ENCODE measurements around the gene FBXO36. TPM values are rescaled to one million over a fixed set of nuclear protein-coding genes. Genes with fewer than 3 reads are reported as not detected.

FBXO36 gene
- total and polyA plus RNA-seq, 2 of the 13 experiments (the other 11 are each of a cell fraction or from before 2014, with no cell fraction given): 2.8 TPM

DNA sequence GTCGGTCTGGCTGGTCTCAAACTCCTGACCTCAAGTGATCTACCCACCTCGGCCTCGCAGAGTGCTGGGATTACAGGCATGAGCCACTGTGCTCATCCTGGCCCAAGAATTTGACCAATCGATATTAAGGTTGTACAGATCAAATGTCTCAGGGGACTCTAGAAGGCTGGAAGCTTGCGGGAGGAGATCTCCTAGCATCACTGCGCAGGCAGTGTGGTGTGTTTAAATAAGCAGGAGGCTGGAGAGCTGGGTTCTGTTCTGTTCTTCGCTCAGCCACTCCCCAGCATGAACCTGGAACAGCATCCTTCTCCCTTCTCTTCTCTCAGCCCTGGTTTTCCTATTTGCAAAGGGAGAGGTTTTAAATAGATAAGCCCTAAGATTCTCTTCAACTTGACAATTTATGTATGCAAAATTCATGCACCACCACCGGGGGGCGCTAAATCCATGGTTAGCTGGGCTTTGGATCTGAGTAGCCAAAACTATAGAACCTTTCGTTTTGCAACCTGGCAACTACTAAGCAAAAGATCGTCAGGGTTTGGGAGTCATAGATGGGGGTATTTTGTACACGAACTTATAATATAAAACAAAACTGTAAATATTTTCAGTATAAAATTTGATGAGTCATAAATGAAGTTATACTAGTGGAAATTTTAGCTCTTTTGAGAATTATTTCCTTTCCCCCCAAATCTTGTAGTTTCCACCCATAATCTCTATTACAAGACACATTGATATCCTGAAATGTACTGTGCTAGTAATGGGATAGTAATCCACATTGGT is 85.8 kb downstream of the FBXO36 start (continued):
- TF ChIP-seq THYN1 (CRISPR knock-in tag; IDR thresholded peaks at IDR 0.05; ENCODE audit: borderline replicate concordance, low read depth) (no peak), ZNF24 (IDR thresholded peaks at IDR 0.05) (0 out of 2 replicates have a peak, but pooled peaks have one; percentile 11), DNMT3B (CRISPR knock-in tag; conservative IDR thresholded peaks at IDR 0.05) (no peak), SMAD3 (CRISPR knock-in tag; IDR thresholded peaks at IDR 0.05) (0 out of 2 replicates have a peak, but pooled peaks have one; percentile 46), PPARG (CRISPR knock-in tag; conservative IDR thresholded peaks at IDR 0.05) (0 out of 2 replicates have a peak, but pooled peaks have one; percentile 16), RAD21 (CRISPR knock-in tag; IDR thresholded peaks at IDR 0.05) (peak; percentile 82; the same call in 1 of the 2 replicates), NFE2 (CRISPR knock-in tag; IDR thresholded peaks at IDR 0.05) (no peak), WIZ (CRISPR knock-in tag; IDR thresholded peaks at IDR 0.05) (no peak), CBX1 (IDR thresholded peaks at IDR 0.05; ENCODE audit: low read depth) (no peak), RAD51 (IDR thresholded peaks at IDR 0.05; ENCODE audit: borderline replicate concordance) (no peak), TCF7L2 (IDR thresholded peaks at IDR 0.05; ENCODE audit: low read depth, low read length) (no peak), ZNF10 (CRISPR knock-in tag; IDR thresholded peaks at IDR 0.05; ENCODE audit: borderline replicate concordance, low read depth) (no peak), ATF7 (IDR thresholded peaks at IDR 0.05) (no peak), ATF7 (CRISPR knock-in tag; IDR thresholded peaks at IDR 0.05) (no peak), MYNN (CRISPR knock-in tag; IDR thresholded peaks at IDR 0.05; ENCODE audit: low read depth) (no peak), ZNF317 (CRISPR knock-in tag; IDR thresholded peaks at IDR 0.05) (no peak), ZNF17 (CRISPR knock-in tag; IDR thresholded peaks at IDR 0.05) (no peak), THAP11 (CRISPR knock-in tag; IDR thresholded peaks at IDR 0.05) (0 out of 2 replicates have a peak, but pooled peaks have one; percentile 22)
- TF ChIP-seq, protein P1, sequence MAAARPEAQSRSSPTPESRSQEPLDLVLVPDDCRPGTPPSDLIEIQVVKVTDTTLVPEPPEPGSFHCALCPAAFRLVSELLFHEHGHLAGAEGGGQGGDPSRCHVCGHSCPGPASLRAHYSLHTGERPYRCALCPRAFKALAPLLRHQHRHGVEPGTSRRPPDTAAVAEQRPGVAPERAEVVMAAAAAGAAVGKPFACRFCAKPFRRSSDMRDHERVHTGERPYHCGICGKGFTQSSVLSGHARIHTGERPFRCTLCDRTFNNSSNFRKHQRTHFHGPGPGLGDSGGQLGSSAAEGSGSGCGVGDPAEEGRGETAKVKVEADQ (CRISPR knock-in tag; IDR thresholded peaks at IDR 0.05; ENCODE audit: borderline replicate concordance): no peak
- TF ChIP-seq, protein P2, sequence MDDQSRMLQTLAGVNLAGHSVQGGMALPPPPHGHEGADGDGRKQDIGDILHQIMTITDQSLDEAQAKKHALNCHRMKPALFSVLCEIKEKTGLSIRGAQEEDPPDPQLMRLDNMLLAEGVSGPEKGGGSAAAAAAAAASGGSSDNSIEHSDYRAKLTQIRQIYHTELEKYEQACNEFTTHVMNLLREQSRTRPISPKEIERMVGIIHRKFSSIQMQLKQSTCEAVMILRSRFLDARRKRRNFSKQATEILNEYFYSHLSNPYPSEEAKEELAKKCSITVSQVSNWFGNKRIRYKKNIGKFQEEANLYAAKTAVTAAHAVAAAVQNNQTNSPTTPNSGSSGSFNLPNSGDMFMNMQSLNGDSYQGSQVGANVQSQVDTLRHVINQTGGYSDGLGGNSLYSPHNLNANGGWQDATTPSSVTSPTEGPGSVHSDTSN (CRISPR knock-in tag; IDR thresholded peaks at IDR 0.05; ENCODE audit: borderline replicate concordance): no peak
- TF ChIP-seq, protein P3, sequence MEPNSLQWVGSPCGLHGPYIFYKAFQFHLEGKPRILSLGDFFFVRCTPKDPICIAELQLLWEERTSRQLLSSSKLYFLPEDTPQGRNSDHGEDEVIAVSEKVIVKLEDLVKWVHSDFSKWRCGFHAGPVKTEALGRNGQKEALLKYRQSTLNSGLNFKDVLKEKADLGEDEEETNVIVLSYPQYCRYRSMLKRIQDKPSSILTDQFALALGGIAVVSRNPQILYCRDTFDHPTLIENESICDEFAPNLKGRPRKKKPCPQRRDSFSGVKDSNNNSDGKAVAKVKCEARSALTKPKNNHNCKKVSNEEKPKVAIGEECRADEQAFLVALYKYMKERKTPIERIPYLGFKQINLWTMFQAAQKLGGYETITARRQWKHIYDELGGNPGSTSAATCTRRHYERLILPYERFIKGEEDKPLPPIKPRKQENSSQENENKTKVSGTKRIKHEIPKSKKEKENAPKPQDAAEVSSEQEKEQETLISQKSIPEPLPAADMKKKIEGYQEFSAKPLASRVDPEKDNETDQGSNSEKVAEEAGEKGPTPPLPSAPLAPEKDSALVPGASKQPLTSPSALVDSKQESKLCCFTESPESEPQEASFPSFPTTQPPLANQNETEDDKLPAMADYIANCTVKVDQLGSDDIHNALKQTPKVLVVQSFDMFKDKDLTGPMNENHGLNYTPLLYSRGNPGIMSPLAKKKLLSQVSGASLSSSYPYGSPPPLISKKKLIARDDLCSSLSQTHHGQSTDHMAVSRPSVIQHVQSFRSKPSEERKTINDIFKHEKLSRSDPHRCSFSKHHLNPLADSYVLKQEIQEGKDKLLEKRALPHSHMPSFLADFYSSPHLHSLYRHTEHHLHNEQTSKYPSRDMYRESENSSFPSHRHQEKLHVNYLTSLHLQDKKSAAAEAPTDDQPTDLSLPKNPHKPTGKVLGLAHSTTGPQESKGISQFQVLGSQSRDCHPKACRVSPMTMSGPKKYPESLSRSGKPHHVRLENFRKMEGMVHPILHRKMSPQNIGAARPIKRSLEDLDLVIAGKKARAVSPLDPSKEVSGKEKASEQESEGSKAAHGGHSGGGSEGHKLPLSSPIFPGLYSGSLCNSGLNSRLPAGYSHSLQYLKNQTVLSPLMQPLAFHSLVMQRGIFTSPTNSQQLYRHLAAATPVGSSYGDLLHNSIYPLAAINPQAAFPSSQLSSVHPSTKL (CRISPR knock-in tag; IDR thresholded peaks at IDR 0.05): 0 out of 2 replicates have a peak, but pooled peaks have one; percentile 17
- TF ChIP-seq, protein P4, sequence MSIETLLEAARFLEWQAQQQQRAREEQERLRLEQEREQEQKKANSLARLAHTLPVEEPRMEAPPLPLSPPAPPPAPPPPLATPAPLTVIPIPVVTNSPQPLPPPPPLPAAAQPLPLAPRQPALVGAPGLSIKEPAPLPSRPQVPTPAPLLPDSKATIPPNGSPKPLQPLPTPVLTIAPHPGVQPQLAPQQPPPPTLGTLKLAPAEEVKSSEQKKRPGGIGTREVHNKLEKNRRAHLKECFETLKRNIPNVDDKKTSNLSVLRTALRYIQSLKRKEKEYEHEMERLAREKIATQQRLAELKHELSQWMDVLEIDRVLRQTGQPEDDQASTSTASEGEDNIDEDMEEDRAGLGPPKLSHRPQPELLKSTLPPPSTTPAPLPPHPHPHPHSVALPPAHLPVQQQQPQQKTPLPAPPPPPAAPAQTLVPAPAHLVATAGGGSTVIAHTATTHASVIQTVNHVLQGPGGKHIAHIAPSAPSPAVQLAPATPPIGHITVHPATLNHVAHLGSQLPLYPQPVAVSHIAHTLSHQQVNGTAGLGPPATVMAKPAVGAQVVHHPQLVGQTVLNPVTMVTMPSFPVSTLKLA (IDR thresholded peaks at IDR 0.05): no peak
- TF ChIP-seq, protein P5, sequence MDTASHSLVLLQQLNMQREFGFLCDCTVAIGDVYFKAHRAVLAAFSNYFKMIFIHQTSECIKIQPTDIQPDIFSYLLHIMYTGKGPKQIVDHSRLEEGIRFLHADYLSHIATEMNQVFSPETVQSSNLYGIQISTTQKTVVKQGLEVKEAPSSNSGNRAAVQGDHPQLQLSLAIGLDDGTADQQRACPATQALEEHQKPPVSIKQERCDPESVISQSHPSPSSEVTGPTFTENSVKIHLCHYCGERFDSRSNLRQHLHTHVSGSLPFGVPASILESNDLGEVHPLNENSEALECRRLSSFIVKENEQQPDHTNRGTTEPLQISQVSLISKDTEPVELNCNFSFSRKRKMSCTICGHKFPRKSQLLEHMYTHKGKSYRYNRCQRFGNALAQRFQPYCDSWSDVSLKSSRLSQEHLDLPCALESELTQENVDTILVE (CRISPR knock-in tag; IDR thresholded peaks at IDR 0.05): 0 out of 2 replicates have a peak, but pooled peaks have one; percentile 28

Measured in HepG2 (cell line).